ENCODE results near the gene CRB1.

The CRB1 gene

GRCh38 chr1:197306381-197307062 lies 38.5 kb downstream of the CRB1 start:
- in situ Hi-C loops (cut with HindIII; ENCODE audit: low pct_unique_long_range_greater_than_20kb, low sequenced_read_pairs) = no loop called here
- no peak for TF ChIP-seq JUND (IDR thresholded peaks at IDR 0.05; ENCODE audit: low read depth)
- DNase-seq (ENCODE audit: low read depth in 1 of 2, low spot score in 1 of 2) = no peak

- in situ Hi-C loops (cut with HindIII; ENCODE audit: low pct_unique_long_range_greater_than_20kb, low sequenced_read_pairs) = no loop called here
Observed at GRCh38 chr1:197307136-197307535, 39.1 kb downstream of the CRB1 start.

GRCh38 chr1:197307551-197307950 lies 39.5 kb downstream of the CRB1 start:
- no peak for DNase-seq (ENCODE audit: low read depth in 1 of 2, low spot score in 1 of 2)
- TF ChIP-seq JUND (IDR thresholded peaks at IDR 0.05; ENCODE audit: low read depth) = no peak
- in situ Hi-C loops (cut with HindIII; ENCODE audit: low pct_unique_long_range_greater_than_20kb, low sequenced_read_pairs) = no loop called here

More at GRCh38 chr1:197307136-197307535, 39.1 kb downstream of the CRB1 start:
- DNase-seq (ENCODE audit: low read depth in 1 of 2, low spot score in 1 of 2) = no peak
- TF ChIP-seq JUND (IDR thresholded peaks at IDR 0.05; ENCODE audit: low read depth) = no peak

GRCh38 chr1:197311081-197311480 lies 43.0 kb downstream of the CRB1 start:
- in situ Hi-C loops (cut with HindIII; ENCODE audit: low pct_unique_long_range_greater_than_20kb, low sequenced_read_pairs) = no loop called here
- TF ChIP-seq JUND (IDR thresholded peaks at IDR 0.05; ENCODE audit: low read depth) = no peak
- DNase-seq (ENCODE audit: low read depth in 1 of 2, low spot score in 1 of 2) = no peak

GRCh38 chr1:197312163-197312562 lies 44.1 kb downstream of the CRB1 start:
- no peak for TF ChIP-seq JUND (IDR thresholded peaks at IDR 0.05; ENCODE audit: low read depth)
- DNase-seq (ENCODE audit: low read depth in 1 of 2, low spot score in 1 of 2) = no peak
- in situ Hi-C loops (cut with HindIII; ENCODE audit: low pct_unique_long_range_greater_than_20kb, low sequenced_read_pairs) = no loop called here

- in situ Hi-C loops (cut with HindIII; ENCODE audit: low pct_unique_long_range_greater_than_20kb, low sequenced_read_pairs) = no loop called here
- DNase-seq (ENCODE audit: low read depth in 1 of 2, low spot score in 1 of 2) = no peak
- no peak for TF ChIP-seq JUND (IDR thresholded peaks at IDR 0.05; ENCODE audit: low read depth)
Observed at GRCh38 chr1:197313713-197314112, 45.7 kb downstream of the CRB1 start.

- DNase-seq (ENCODE audit: low read depth in 1 of 2, low spot score in 1 of 2) = no peak
- TF ChIP-seq JUND (IDR thresholded peaks at IDR 0.05; ENCODE audit: low read depth) = no peak
- in situ Hi-C loops (cut with HindIII; ENCODE audit: low pct_unique_long_range_greater_than_20kb, low sequenced_read_pairs) = no loop called here
Observed at GRCh38 chr1:197314682-197315081, 46.6 kb downstream of the CRB1 start.

- DNase-seq (ENCODE audit: low read depth in 1 of 2, low spot score in 1 of 2) = no peak
- no peak for TF ChIP-seq JUND (IDR thresholded peaks at IDR 0.05; ENCODE audit: low read depth)
Observed at GRCh38 chr1:197319631-197320030, 51.6 kb downstream of the CRB1 start.

GRCh38 chr1:197320991-197321531 lies 53.0 kb downstream of the CRB1 start:
- DNase-seq (ENCODE audit: low read depth in 1 of 2, low spot score in 1 of 2) = no peak

More at GRCh38 chr1:197319631-197320030, 51.6 kb downstream of the CRB1 start:
- in situ Hi-C loops (cut with HindIII; ENCODE audit: low pct_unique_long_range_greater_than_20kb, low sequenced_read_pairs) = no loop called here

GRCh38 chr1:197321811-197322210 lies 53.8 kb downstream of the CRB1 start:
- TF ChIP-seq JUND (IDR thresholded peaks at IDR 0.05; ENCODE audit: low read depth) = no peak
- in situ Hi-C loops (cut with HindIII; ENCODE audit: low pct_unique_long_range_greater_than_20kb, low sequenced_read_pairs) = no loop called here
- DNase-seq (ENCODE audit: low read depth in 1 of 2, low spot score in 1 of 2) = no peak

More at GRCh38 chr1:197320991-197321531, 53.0 kb downstream of the CRB1 start:
- in situ Hi-C loops (cut with HindIII; ENCODE audit: low pct_unique_long_range_greater_than_20kb, low sequenced_read_pairs) = no loop called here
- no peak for TF ChIP-seq JUND (IDR thresholded peaks at IDR 0.05; ENCODE audit: low read depth)

GRCh38 chr1:197327776-197328364 lies 59.8 kb downstream of the CRB1 start:
- DNase-seq (ENCODE audit: low read depth in 1 of 2, low spot score in 1 of 2) = peak in 1 of 2 experiments; percentile 28
- in situ Hi-C loops (cut with HindIII; ENCODE audit: low pct_unique_long_range_greater_than_20kb, low sequenced_read_pairs) = no loop called here
- no peak for TF ChIP-seq JUND (IDR thresholded peaks at IDR 0.05; ENCODE audit: low read depth)

- in situ Hi-C loops (cut with HindIII; ENCODE audit: low pct_unique_long_range_greater_than_20kb, low sequenced_read_pairs) = no loop called here
- DNase-seq (ENCODE audit: low read depth in 1 of 2, low spot score in 1 of 2) = no peak
- TF ChIP-seq JUND (IDR thresholded peaks at IDR 0.05; ENCODE audit: low read depth) = no peak
Observed at GRCh38 chr1:197330213-197330612, 62.2 kb downstream of the CRB1 start.

- no peak for DNase-seq (ENCODE audit: low read depth in 1 of 2, low spot score in 1 of 2)
- no peak for TF ChIP-seq JUND (IDR thresholded peaks at IDR 0.05; ENCODE audit: low read depth)
- in situ Hi-C loops (cut with HindIII; ENCODE audit: low pct_unique_long_range_greater_than_20kb, low sequenced_read_pairs) = no loop called here
Observed at GRCh38 chr1:197331565-197331964, 63.5 kb downstream of the CRB1 start.
